GM10248 (cell line): ENCODE data around the gene RMND5B.

ENCODE experiments used
- CTCF ChIA-PET: fragments of 300-600 bp; sonication (Branson Sonifier 250); formaldehyde crosslinking; extraction: SDS; loops from one replicate; lab custom pipeline; 2021; ENCODE audit warnings: antibody characterized with exemption; lab: Yijun Ruan, JAX
- POLR2A ChIA-PET: fragments of 350-650 bp; sonication (Branson Sonifier 250); formaldehyde crosslinking; extraction: SDS; loops from one replicate; lab custom pipeline; 2020; ENCODE audit warnings: antibody characterized with exemption; lab: Yijun Ruan, JAX
- DNase-seq: peaks from one replicate; pipeline ENCODE4 v3.0.0; 2012; ENCODE audit errors: extremely low spot score
- TF ChIP-seq, protein P1 (sequence below): IDR thresholded peaks from 2 replicates; pipeline ENCODE4 v1.5.1; 2012; ENCODE audit warnings: mild to moderate bottlenecking, low read depth; ENCODE audit errors: extremely low read depth, missing control alignments, control extremely low read depth

Gene RMND5B

DNA sequence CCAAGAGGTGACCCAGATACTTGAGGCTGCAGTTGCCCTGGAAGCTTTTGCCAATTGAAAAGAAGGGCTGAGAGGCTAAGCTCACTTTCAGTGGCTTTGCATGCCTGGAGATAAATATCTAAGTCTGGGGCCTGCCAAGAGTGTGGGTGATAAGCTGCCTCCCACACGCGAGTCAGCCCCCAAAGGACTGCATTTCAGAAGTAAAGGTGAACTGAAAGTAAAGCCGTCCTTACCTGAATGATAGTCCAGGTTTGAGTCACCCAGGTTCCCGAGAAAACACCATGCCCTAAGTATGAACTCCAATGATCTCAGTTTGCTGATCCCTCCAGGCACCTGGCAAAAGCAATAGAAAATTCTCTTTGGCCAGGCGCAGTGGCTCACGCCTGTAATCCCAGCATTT, 40.0 kb upstream of the RMND5B start:
- POLR2A ChIA-PET, result no interaction called here
- CTCF ChIA-PET, result interaction anchor here (0.9 to 3.6 kb wide), 6 partner anchors 9 to 73 kb away, joined by 3 to 19 read pairs (median 4); no protein-coding TSS in a partner anchor
- TF ChIP-seq, protein P1, sequence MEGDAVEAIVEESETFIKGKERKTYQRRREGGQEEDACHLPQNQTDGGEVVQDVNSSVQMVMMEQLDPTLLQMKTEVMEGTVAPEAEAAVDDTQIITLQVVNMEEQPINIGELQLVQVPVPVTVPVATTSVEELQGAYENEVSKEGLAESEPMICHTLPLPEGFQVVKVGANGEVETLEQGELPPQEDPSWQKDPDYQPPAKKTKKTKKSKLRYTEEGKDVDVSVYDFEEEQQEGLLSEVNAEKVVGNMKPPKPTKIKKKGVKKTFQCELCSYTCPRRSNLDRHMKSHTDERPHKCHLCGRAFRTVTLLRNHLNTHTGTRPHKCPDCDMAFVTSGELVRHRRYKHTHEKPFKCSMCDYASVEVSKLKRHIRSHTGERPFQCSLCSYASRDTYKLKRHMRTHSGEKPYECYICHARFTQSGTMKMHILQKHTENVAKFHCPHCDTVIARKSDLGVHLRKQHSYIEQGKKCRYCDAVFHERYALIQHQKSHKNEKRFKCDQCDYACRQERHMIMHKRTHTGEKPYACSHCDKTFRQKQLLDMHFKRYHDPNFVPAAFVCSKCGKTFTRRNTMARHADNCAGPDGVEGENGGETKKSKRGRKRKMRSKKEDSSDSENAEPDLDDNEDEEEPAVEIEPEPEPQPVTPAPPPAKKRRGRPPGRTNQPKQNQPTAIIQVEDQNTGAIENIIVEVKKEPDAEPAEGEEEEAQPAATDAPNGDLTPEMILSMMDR, result no peak
- no peak for DNase-seq

DNA sequence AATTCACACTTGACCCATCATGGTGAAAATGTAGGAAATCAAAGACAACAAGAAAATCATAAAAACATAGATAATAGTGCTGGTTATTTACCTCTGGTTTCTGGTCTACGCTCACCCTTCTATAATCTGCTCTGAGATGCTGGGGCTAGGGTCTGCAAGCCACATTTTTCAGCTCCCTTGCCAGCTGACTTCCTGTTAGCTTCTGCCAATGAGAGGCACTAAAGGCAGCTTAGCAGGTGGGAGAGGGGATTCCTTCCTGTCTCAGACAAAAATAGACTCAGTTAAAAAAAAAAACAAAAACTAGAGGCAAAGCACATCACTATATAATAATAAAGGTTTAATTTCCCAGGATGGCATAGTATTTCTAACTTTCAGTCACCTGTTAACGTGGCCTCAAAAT, 37.7 kb upstream of the RMND5B start:
- ChIA-PET POLR2A (no interaction called here), CTCF (interaction anchor here (1.9 kb wide), 1 partner anchor 28 kb away, joined by 4 read pairs; no protein-coding TSS in a partner anchor)
- no peak for DNase-seq
- TF ChIP-seq, protein P1, result no peak

DNA sequence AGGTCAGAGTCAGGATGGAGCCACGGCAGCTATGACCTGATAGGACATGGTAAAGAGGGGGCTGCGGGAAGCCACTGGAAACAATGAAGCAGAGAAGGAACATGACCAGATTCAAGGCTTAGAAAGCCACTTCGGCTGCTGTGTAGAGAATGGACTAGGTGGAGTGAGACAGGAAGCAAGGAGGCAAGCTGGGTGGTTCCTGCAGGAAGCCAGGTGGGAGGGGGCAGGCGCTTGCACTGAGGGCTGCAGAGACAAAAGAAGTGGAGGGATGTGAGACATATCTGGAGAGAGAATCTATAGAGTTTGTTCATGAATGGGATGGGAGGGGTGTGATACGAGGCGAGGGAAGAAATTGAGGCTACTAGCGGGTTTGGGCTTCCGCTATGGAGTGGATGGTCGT, 36.5 kb upstream of the RMND5B start:
- TF ChIP-seq, protein P1, result no peak
- ChIA-PET POLR2A (no interaction called here), CTCF (no interaction called here)
- DNase-seq, result no peak

DNA sequence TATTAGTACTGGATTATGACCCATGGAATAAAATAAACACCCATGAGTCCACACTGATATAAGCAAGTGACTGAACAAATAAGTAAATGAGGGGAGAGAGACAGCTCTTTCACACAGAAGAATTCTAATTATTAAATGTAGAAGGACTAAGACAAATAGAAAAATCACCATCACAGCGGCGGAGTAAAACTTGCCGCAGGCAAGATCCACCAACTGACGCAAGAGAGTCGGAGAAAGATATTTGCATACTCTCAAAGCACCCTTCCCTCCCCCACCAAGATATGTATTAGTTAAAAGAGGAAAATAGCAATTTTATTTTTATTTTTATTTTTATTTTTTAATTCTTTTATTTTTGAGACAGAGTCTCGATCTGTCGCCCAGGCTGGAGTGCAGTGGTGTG, 32.1 kb upstream of the RMND5B start:
- POLR2A ChIA-PET, result no interaction called here
- no peak for DNase-seq
- CTCF ChIA-PET, result interaction anchor here (1.5 to 3.5 kb wide), 3 partner anchors 7 to 24 kb away, joined by 5 to 10 read pairs (median 9); no protein-coding TSS in a partner anchor
- TF ChIP-seq, protein P1, result no peak

DNA sequence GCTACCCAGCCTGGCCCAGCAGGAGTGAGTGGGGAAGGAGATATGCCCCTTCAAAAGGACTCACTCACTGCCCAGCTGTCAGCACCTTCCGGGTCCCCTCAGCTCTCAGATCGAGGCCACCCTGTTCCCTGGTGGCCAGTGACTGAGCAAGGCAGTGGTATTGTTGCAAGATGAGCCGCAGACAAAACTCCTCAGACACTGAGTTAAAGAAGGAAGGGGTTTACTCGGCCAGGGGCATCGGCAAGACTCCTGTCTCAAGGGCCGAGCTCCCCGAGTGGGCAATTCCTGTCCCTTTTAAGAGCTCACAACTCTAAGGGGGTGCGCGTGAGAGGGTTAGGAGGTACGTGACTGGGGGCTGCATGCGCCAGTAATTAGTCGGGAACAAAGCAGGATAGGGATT, 27.2 kb upstream of the RMND5B start:
- TF ChIP-seq, protein P1, result no peak
- ChIA-PET CTCF (interaction anchor here (1.1 kb wide), 1 partner anchor 35 kb away, joined by 3 read pairs; no protein-coding TSS in a partner anchor), POLR2A (no interaction called here)
- no peak for DNase-seq

DNA sequence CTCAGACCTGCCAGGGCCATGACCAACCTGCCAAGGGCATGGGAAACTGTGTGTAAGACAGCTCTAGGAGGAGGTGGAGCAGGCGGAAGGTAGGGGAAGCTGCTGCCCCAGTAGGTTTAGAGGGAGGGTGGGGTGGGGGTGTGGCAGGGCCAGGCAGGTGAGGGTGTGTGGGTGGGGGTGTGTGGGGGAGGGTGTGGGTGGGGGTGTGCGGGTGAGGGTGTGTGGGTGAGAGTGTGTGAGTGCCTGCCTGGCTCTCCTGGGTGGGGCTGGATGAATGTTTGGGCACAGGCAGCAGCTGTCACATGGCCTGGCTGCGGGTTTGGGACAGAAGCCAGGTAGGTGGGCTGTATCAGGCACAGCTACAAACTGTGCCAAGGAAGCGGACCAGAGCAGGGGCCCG, 26.3 kb upstream of the RMND5B start:
- no peak for DNase-seq
- TF ChIP-seq, protein P1, result no peak
- ChIA-PET POLR2A (interaction anchor here (0.6 kb wide), 1 partner anchor 150 kb away, joined by 3 read pairs; no protein-coding TSS in a partner anchor), CTCF (interaction anchor here (1.1 kb wide), 1 partner anchor 36 kb away, joined by 3 read pairs; no protein-coding TSS in a partner anchor)

DNA sequence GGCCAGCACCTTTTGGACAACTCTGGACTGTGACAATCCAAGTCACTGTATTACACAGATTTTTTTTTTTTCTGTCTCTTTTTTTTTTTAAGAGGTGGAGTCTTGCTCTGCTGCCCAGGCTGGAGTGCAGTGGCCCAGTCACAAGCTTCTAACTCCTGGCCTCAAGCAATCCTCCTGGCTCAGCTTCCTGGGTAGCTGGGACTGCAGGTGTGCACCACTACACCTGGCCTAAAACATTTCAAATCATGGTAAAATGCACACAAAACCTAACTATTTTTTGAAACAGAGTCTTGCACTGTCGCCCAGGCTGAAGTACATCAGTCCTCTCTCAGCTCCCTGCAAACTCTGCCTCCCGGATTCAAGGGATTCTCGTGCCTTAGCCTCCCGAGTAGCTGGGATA, 24.7 kb upstream of the RMND5B start:
- DNase-seq, result no peak
- ChIA-PET CTCF (interaction anchor here (0.6 to 2.0 kb wide), 8 partner anchors 8 to 101 kb away, joined by 3 to 5 read pairs (median 4); no protein-coding TSS in a partner anchor), POLR2A (no interaction called here)
- TF ChIP-seq, protein P1, result no peak
